ENCODE data around the gene CAMK4. TPM values are rescaled to one million over a fixed set of nuclear protein-coding genes. Genes with fewer than 3 reads are reported as not detected.

The CAMK4 gene
- total RNA-seq, 1 donor from 2014 or later = 3.8 TPM

GRCh38 chr5:111375645-111376044, 151.5 kb downstream of the CAMK4 start:
- no peaks in the 10 kb centered on the region for H3K27me3 Mint-ChIP-seq (ENCODE audit: low read depth, unreplicated experiment)
- H3K4me3 Mint-ChIP-seq (ENCODE audit: unreplicated experiment) = no peak overlapping the region
- H3K9me3 Mint-ChIP-seq (ENCODE audit: unreplicated experiment) = no peaks in the 10 kb centered on the region
- no peaks in the 10 kb centered on the region for H3K36me3 ChIP-seq (ENCODE audit: insufficient read depth, low read length)
- no peaks in the 10 kb centered on the region for H3K9me3 ChIP-seq (ENCODE audit: insufficient read depth, low read depth, low read length)
- no peaks in the 10 kb centered on the region for H3K4me1 ChIP-seq (ENCODE audit: insufficient read depth, low read length)
- no peak overlapping the region for H3K9ac ChIP-seq (ENCODE audit: low read length)
- no peak overlapping the region for H3K4me2 ChIP-seq (ENCODE audit: low read length)
- H3K4me1 Mint-ChIP-seq (ENCODE audit: low read depth, unreplicated experiment) = no peaks in the 10 kb centered on the region
- no peaks in the 10 kb centered on the region for H3K36me3 Mint-ChIP-seq (ENCODE audit: low read depth, unreplicated experiment)
- DNase-seq (ENCODE audit: low read depth) = no peak
- no peak overlapping the region for H3K4me3 ChIP-seq (ENCODE audit: insufficient read depth, low read depth, low read length)
- H3K27ac ChIP-seq (ENCODE audit: low read depth, low read length) = no peak overlapping the region
- no peak overlapping the region for H3K27ac Mint-ChIP-seq (ENCODE audit: unreplicated experiment)
- no peak overlapping the region for H2AFZ ChIP-seq (ENCODE audit: low read depth, low read length)
- H4K20me1 ChIP-seq (ENCODE audit: insufficient read depth, low read length) = no peaks in the 10 kb centered on the region
- H3K79me2 ChIP-seq (ENCODE audit: insufficient read depth, low read length) = no peaks in the 10 kb centered on the region
- FAIRE-seq = no peak
- H3K27me3 ChIP-seq (ENCODE audit: insufficient read depth, low read length) = no peaks in the 10 kb centered on the region
- no peak for TF ChIP-seq EZH2 (IDR thresholded peaks at IDR 0.05; ENCODE audit: insufficient read depth, low read length)

GRCh38 chr5:111377306-111377705, 153.1 kb downstream of the CAMK4 start:
- no peak for FAIRE-seq
- Histone ChIP-seq H3K4me2 (ENCODE audit: low read length) (no peak overlapping the region), H3K9me3 (ENCODE audit: insufficient read depth, low read depth, low read length) (no peaks in the 10 kb centered on the region), H3K27ac (ENCODE audit: low read depth, low read length) (no peak overlapping the region), H3K36me3 (ENCODE audit: insufficient read depth, low read length) (no peaks in the 10 kb centered on the region), H3K79me2 (ENCODE audit: insufficient read depth, low read length) (no peaks in the 10 kb centered on the region), H3K4me1 (ENCODE audit: insufficient read depth, low read length) (no peaks in the 10 kb centered on the region), H3K27me3 (ENCODE audit: insufficient read depth, low read length) (no peaks in the 10 kb centered on the region), H4K20me1 (ENCODE audit: insufficient read depth, low read length) (no peaks in the 10 kb centered on the region), H3K9ac (ENCODE audit: low read length) (no peak overlapping the region), H2AFZ (ENCODE audit: low read depth, low read length) (no peak overlapping the region), H3K4me3 (ENCODE audit: insufficient read depth, low read depth, low read length) (no peak overlapping the region)
- H3K4me3 Mint-ChIP-seq (ENCODE audit: unreplicated experiment) = no peak overlapping the region
- H3K27ac Mint-ChIP-seq (ENCODE audit: unreplicated experiment) = no peak overlapping the region
- no peaks in the 10 kb centered on the region for H3K36me3 Mint-ChIP-seq (ENCODE audit: low read depth, unreplicated experiment)
- TF ChIP-seq CTCF (IDR thresholded peaks at IDR 0.05; ENCODE audit: insufficient read depth, low read depth, low read length) (no peak), EZH2 (IDR thresholded peaks at IDR 0.05; ENCODE audit: insufficient read depth, low read length) (no peak)
- no peaks in the 10 kb centered on the region for H3K9me3 Mint-ChIP-seq (ENCODE audit: unreplicated experiment)
- no peak for DNase-seq (ENCODE audit: low read depth)
- no peaks in the 10 kb centered on the region for H3K4me1 Mint-ChIP-seq (ENCODE audit: low read depth, unreplicated experiment)
- no peaks in the 10 kb centered on the region for H3K27me3 Mint-ChIP-seq (ENCODE audit: low read depth, unreplicated experiment)

- H3K27me3 Mint-ChIP-seq (ENCODE audit: low read depth, unreplicated experiment) = no peaks in the 10 kb centered on the region
- Histone ChIP-seq H3K4me2 (ENCODE audit: low read length) (no peak overlapping the region), H3K4me1 (ENCODE audit: insufficient read depth, low read length) (peaks cover 7% of the 10 kb centered on the region), H4K20me1 (ENCODE audit: insufficient read depth, low read length) (no peaks in the 10 kb centered on the region), H2AFZ (ENCODE audit: low read depth, low read length) (no peak overlapping the region), H3K79me2 (ENCODE audit: insufficient read depth, low read length) (no peaks in the 10 kb centered on the region), H3K9ac (ENCODE audit: low read length) (no peak overlapping the region), H3K4me3 (ENCODE audit: insufficient read depth, low read depth, low read length) (no peak overlapping the region), H3K27me3 (ENCODE audit: insufficient read depth, low read length) (no peaks in the 10 kb centered on the region), H3K9me3 (ENCODE audit: insufficient read depth, low read depth, low read length) (no peaks in the 10 kb centered on the region), H3K27ac (ENCODE audit: low read depth, low read length) (no peak overlapping the region), H3K36me3 (ENCODE audit: insufficient read depth, low read length) (no peaks in the 10 kb centered on the region)
- TF ChIP-seq EZH2 (IDR thresholded peaks at IDR 0.05; ENCODE audit: insufficient read depth, low read length) (no peak), CTCF (IDR thresholded peaks at IDR 0.05; ENCODE audit: insufficient read depth, low read depth, low read length) (no peak)
- H3K9me3 Mint-ChIP-seq (ENCODE audit: unreplicated experiment) = no peaks in the 10 kb centered on the region
- no peak overlapping the region for H3K4me3 Mint-ChIP-seq (ENCODE audit: unreplicated experiment)
- peak; percentile 30 for DNase-seq (ENCODE audit: low read depth)
- no peaks in the 10 kb centered on the region for H3K36me3 Mint-ChIP-seq (ENCODE audit: low read depth, unreplicated experiment)
- no peaks in the 10 kb centered on the region for H3K4me1 Mint-ChIP-seq (ENCODE audit: low read depth, unreplicated experiment)
- FAIRE-seq = no peak
- H3K27ac Mint-ChIP-seq (ENCODE audit: unreplicated experiment) = no peak overlapping the region
Observed at GRCh38 chr5:111379391-111379816, 155.2 kb downstream of the CAMK4 start.
